Measurements from ENCODE around the gene RNF182. TPM values are rescaled to one million over a fixed set of nuclear protein-coding genes. Genes with fewer than 3 reads are reported as not detected.
"Not testable (repeated sequence)": the region's sequence is repeated elsewhere in the genome, so short reads cannot be mapped to it uniquely, and the experiment has no call there.

RNF182 gene
- total and polyA plus RNA-seq, 2 donors = 0.90 to 1.4 TPM

DNA sequence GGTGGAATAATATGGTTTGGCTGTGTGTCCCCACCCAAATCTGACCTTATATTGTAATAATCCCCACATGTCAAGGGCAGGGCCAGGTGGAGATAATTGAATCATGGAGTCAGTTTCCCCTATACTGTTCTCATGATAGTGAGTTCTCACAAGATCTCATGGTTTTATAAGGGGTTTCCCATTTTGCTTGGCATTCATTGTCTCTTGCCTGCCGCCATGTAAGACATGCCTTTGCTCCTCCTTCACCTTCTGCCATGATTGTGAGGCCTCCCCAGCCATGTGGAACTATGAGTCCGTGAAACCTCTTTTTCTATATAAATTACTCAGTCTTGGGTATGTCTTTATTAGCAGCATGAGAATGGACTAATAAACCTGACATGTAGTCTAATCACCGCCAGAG, 48.7 kb downstream of the RNF182 start:
- WGBS = 97% methylated on average over 3 of the region's 3 CpGs
- H3K4me1 ChIP-seq (ENCODE audit: control insufficient read depth in 2 of 2, insufficient read depth in 2 of 2, low read length in 2 of 2); H3K27me3 ChIP-seq (ENCODE audit: control insufficient read depth in 2 of 2, insufficient read depth in 1 of 2, low read length in 1 of 2): not testable (repeated sequence)

DNA sequence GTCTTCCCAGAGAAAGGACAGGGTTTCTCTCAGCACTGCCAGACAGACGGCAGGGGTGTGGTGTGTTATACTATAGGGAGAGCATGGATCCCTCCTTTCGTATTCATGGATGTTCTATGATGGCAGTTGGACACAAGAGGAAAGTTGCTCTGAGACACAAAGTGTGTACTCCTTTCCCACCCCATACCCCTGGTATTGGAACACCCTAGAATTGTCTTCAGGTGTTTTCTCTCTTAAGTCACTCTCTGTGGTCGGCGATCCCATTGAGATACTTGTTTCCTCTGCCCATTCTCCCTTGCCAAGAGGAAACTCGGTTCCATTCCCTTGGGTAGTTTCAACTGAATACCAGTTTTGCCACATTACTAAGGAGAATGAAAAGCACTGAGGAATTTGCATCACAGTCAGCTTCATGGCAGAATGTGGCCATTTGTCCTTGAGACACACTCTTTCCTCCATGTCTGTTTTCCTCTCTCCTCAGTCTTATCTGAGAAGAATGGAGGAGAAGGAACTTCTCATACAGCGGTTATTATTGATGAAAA, 53.4 kb downstream of the RNF182 start:
- no peaks in the 10 kb centered on the region for H3K27me3 ChIP-seq (ENCODE audit: control insufficient read depth in 2 of 2, insufficient read depth in 1 of 2, low read length in 1 of 2)
- no peaks in the 10 kb centered on the region for H3K4me1 ChIP-seq (ENCODE audit: control insufficient read depth in 2 of 2, insufficient read depth in 2 of 2, low read length in 2 of 2)
- no peak overlapping the region for H3K4me3 ChIP-seq (ENCODE audit: low read length in 2 of 2)
- DNase-seq (ENCODE audit: low read depth in 6 of 9, low spot score in 9 of 9) = no peak
- no peaks in the 10 kb centered on the region for H3K9me3 ChIP-seq (ENCODE audit: control insufficient read depth in 2 of 2, insufficient read depth in 1 of 2, low read length in 1 of 2)
- no peak overlapping the region for H3K27ac ChIP-seq (ENCODE audit: low read depth in 1 of 2, low read length in 1 of 2)
- 79% methylated on average over 6 of the region's 6 CpGs for WGBS
- H3K36me3 ChIP-seq (ENCODE audit: control insufficient read depth in 2 of 2, insufficient read depth in 2 of 2, low read length in 1 of 2) = no peaks in the 10 kb centered on the region

More for the DNA sequence above, 48.7 kb downstream of the RNF182 start:
- not testable (repeated sequence) for DNase-seq (ENCODE audit: low read depth in 6 of 9, low spot score in 9 of 9); H3K4me3 ChIP-seq (ENCODE audit: low read length in 2 of 2); H3K36me3 ChIP-seq (ENCODE audit: control insufficient read depth in 2 of 2, insufficient read depth in 2 of 2, low read length in 1 of 2); H3K27ac ChIP-seq (ENCODE audit: low read depth in 1 of 2, low read length in 1 of 2); H3K9me3 ChIP-seq (ENCODE audit: control insufficient read depth in 2 of 2, insufficient read depth in 1 of 2, low read length in 1 of 2)

- H3K36me3 ChIP-seq (ENCODE audit: control insufficient read depth in 2 of 2, insufficient read depth in 2 of 2, low read length in 1 of 2) = no peaks in the 10 kb centered on the region
- no peaks in the 10 kb centered on the region for H3K9me3 ChIP-seq (ENCODE audit: control insufficient read depth in 2 of 2, insufficient read depth in 1 of 2, low read length in 1 of 2)
- no peak overlapping the region for H3K27ac ChIP-seq (ENCODE audit: low read depth in 1 of 2, low read length in 1 of 2)
- no peaks in the 10 kb centered on the region for H3K4me1 ChIP-seq (ENCODE audit: control insufficient read depth in 2 of 2, insufficient read depth in 2 of 2, low read length in 2 of 2)
- H3K4me3 ChIP-seq (ENCODE audit: low read length in 2 of 2) = no peak overlapping the region
- WGBS = 92% methylated on average over 2 of the region's 2 CpGs
- no peak for DNase-seq (ENCODE audit: low read depth in 6 of 9, low spot score in 9 of 9)
- no peaks in the 10 kb centered on the region for H3K27me3 ChIP-seq (ENCODE audit: control insufficient read depth in 2 of 2, insufficient read depth in 1 of 2, low read length in 1 of 2)
Observed at GRCh38 chr6:13978787-13979186, 54.0 kb downstream of the RNF182 start.

DNA sequence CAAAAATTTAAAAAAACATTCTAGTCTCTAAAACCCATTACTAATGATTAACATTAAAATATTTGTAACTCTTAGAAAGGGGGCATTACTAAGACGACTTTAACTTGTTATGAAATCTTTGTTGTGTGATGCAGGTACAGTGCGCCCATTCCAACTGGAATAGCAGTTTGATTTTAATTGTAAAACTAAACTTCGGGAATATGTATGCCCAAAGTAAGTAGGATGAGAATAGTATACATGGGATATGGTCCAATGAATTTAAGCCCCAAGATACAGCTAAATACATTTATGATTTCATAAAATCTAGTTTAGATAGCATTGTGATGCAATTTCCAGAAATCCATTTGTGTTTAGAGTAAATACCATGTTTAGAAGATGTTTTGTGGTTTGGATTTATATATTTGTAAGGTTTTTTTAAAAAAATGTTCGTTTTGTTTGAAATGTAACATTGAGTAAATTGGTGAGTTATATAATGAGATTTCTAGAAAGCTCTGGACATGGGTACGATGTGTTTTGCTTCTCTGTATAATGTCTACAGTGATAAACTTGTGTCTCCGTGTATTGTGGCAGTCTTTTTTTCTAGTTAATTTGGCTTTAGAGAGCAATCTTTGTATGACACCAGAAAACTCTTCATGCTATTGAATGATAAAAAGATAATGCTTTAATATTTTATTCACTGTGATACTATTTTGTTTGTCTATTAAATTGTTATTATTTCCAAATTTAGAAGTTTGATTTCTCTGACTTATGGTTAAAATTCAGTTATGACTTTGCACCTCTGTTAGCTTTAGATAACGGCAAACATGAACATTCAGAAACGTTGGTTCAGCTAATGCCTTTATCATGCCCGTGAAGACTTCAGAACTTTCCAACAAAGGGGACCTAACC, 54.8 kb downstream of the RNF182 start:
- 95% methylated on average over 9 of the region's 9 CpGs for WGBS

DNA sequence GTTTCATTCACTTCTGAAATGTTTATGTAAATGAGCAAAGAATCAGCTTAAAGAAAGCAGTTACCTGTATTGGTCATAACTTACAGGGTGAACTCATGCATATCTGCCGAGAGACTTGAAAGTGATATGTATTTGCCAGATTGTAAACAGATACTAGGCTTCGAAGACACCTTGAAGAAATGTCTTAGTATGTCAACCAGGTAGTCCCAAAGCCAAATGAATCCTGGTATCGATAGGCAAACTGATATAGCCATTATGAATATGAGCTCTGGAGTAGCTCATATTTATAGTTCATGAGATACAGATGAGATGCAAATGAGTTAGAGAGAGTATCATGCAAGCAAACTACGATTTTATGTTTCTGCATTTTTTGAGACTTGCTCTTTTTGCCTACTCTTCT, 55.8 kb downstream of the RNF182 start:
- Histone ChIP-seq H3K4me1 (ENCODE audit: control insufficient read depth in 2 of 2, insufficient read depth in 2 of 2, low read length in 2 of 2) (no peaks in the 10 kb centered on the region), H3K36me3 (ENCODE audit: control insufficient read depth in 2 of 2, insufficient read depth in 2 of 2, low read length in 1 of 2) (no peaks in the 10 kb centered on the region), H3K27ac (ENCODE audit: low read depth in 1 of 2, low read length in 1 of 2) (no peak overlapping the region), H3K9me3 (ENCODE audit: control insufficient read depth in 2 of 2, insufficient read depth in 1 of 2, low read length in 1 of 2) (no peaks in the 10 kb centered on the region), H3K27me3 (ENCODE audit: control insufficient read depth in 2 of 2, insufficient read depth in 1 of 2, low read length in 1 of 2) (no peaks in the 10 kb centered on the region), H3K4me3 (ENCODE audit: low read length in 2 of 2) (no peak overlapping the region)
- WGBS = 97% methylated on average over 4 of the region's 4 CpGs
- DNase-seq (ENCODE audit: low read depth in 6 of 9, low spot score in 9 of 9) = no peak

More for the DNA sequence above, 54.8 kb downstream of the RNF182 start:
- Histone ChIP-seq H3K9me3 (ENCODE audit: control insufficient read depth in 2 of 2, insufficient read depth in 1 of 2, low read length in 1 of 2) (no peaks in the 10 kb centered on the region), H3K27me3 (ENCODE audit: control insufficient read depth in 2 of 2, insufficient read depth in 1 of 2, low read length in 1 of 2) (no peaks in the 10 kb centered on the region), H3K36me3 (ENCODE audit: control insufficient read depth in 2 of 2, insufficient read depth in 2 of 2, low read length in 1 of 2) (no peaks in the 10 kb centered on the region), H3K4me3 (ENCODE audit: low read length in 2 of 2) (no peak overlapping the region), H3K4me1 (ENCODE audit: control insufficient read depth in 2 of 2, insufficient read depth in 2 of 2, low read length in 2 of 2) (no peaks in the 10 kb centered on the region), H3K27ac (ENCODE audit: low read depth in 1 of 2, low read length in 1 of 2) (no peak overlapping the region)
- DNase-seq (ENCODE audit: low read depth in 6 of 9, low spot score in 9 of 9) = no peak

GRCh38 chr6:13985663-13986325, 61.0 kb downstream of the RNF182 start:
- no peak overlapping the region for H3K4me3 ChIP-seq (ENCODE audit: low read length in 2 of 2)
- 77% methylated on average over 4 of the region's 4 CpGs for WGBS
- H3K27me3 ChIP-seq (ENCODE audit: control insufficient read depth in 2 of 2, insufficient read depth in 1 of 2, low read length in 1 of 2) = no peaks in the 10 kb centered on the region
- no peak for DNase-seq (ENCODE audit: low read depth in 6 of 9, low spot score in 9 of 9)
- no peaks in the 10 kb centered on the region for H3K9me3 ChIP-seq (ENCODE audit: control insufficient read depth in 2 of 2, insufficient read depth in 1 of 2, low read length in 1 of 2)
- H3K36me3 ChIP-seq (ENCODE audit: control insufficient read depth in 2 of 2, insufficient read depth in 2 of 2, low read length in 1 of 2) = no peaks in the 10 kb centered on the region
- H3K4me1 ChIP-seq (ENCODE audit: control insufficient read depth in 2 of 2, insufficient read depth in 2 of 2, low read length in 2 of 2) = no peaks in the 10 kb centered on the region
- no peak overlapping the region for H3K27ac ChIP-seq (ENCODE audit: low read depth in 1 of 2, low read length in 1 of 2)

- H3K4me1 ChIP-seq (ENCODE audit: control insufficient read depth in 2 of 2, insufficient read depth in 2 of 2, low read length in 2 of 2) = no peaks in the 10 kb centered on the region
- H3K36me3 ChIP-seq (ENCODE audit: control insufficient read depth in 2 of 2, insufficient read depth in 2 of 2, low read length in 1 of 2) = no peaks in the 10 kb centered on the region
- H3K9me3 ChIP-seq (ENCODE audit: control insufficient read depth in 2 of 2, insufficient read depth in 1 of 2, low read length in 1 of 2) = no peaks in the 10 kb centered on the region
- H3K27ac ChIP-seq (ENCODE audit: low read depth in 1 of 2, low read length in 1 of 2) = no peak overlapping the region
- WGBS = 95% methylated on average over 4 of the region's 4 CpGs
- DNase-seq (ENCODE audit: low read depth in 6 of 9, low spot score in 9 of 9) = no peak
- H3K27me3 ChIP-seq (ENCODE audit: control insufficient read depth in 2 of 2, insufficient read depth in 1 of 2, low read length in 1 of 2) = no peaks in the 10 kb centered on the region
- H3K4me3 ChIP-seq (ENCODE audit: low read length in 2 of 2) = no peak overlapping the region
Observed at GRCh38 chr6:13986700-13987399, 62.1 kb downstream of the RNF182 start.

DNA sequence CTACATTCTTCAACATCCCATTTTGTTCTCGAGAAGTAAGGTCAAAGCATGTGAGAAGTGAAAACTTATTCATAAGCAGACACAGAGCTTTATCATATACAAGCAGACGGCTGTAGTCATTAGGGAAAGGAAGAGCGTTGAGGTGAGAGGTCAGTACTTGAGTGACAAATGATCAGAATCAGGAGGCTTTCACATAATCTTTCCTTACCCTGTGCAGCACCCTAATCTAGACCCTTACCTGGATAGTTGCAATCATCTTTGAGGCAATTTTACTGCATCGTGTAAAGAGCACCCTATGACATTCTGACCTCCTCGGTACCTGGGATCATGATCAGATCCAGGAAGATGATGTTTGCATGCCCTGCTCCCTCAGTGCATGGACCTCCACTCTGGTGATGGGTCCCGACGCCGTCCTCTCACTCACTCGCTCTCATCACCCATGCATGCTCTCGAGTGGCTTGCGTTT, 62.7 kb downstream of the RNF182 start:
- Histone ChIP-seq H3K27ac (ENCODE audit: low read depth in 1 of 2, low read length in 1 of 2) (no peak overlapping the region), H3K36me3 (ENCODE audit: control insufficient read depth in 2 of 2, insufficient read depth in 2 of 2, low read length in 1 of 2) (no peaks in the 10 kb centered on the region), H3K9me3 (ENCODE audit: control insufficient read depth in 2 of 2, insufficient read depth in 1 of 2, low read length in 1 of 2) (no peaks in the 10 kb centered on the region), H3K4me3 (ENCODE audit: low read length in 2 of 2) (no peak overlapping the region), H3K27me3 (ENCODE audit: control insufficient read depth in 2 of 2, insufficient read depth in 1 of 2, low read length in 1 of 2) (no peaks in the 10 kb centered on the region), H3K4me1 (ENCODE audit: control insufficient read depth in 2 of 2, insufficient read depth in 2 of 2, low read length in 2 of 2) (no peaks in the 10 kb centered on the region)
- DNase-seq (ENCODE audit: low read depth in 6 of 9, low spot score in 9 of 9) = no peak
- WGBS = 96% methylated on average over 11 of the region's 11 CpGs
